Duodenal mucosa (tissue), 2 donors: ENCODE data around the gene MEIS3.
"Not testable (repeated sequence)": the region's sequence is repeated elsewhere in the genome, so short reads cannot be mapped to it uniquely, and the experiment has no call there.

Experiments
- H3K27ac ChIP-seq: one replicate; pipeline ENCODE4 v1.7.0; 2013; ENCODE audit warnings: low read depth, low read length
- H3K27me3 ChIP-seq, 2 donors: one replicate each; pipeline ENCODE4 v1.7.0; 2013; ENCODE audit warnings: low read length in 2 of 2, control low read depth in 1 of 2; ENCODE audit not compliant: insufficient read depth in 2 of 2, control insufficient read depth in 1 of 2
- H3K36me3 ChIP-seq, 2 donors: one replicate each; pipeline ENCODE4 v1.7.0; 2013; ENCODE audit warnings: low read length in 2 of 2, control low read depth in 1 of 2; ENCODE audit not compliant: insufficient read depth in 2 of 2, control insufficient read depth in 1 of 2
- H3K4me1 ChIP-seq, 2 donors: one replicate each; pipeline ENCODE4 v1.7.0; 2013; ENCODE audit warnings: low read length in 2 of 2, control low read depth in 1 of 2; ENCODE audit not compliant: insufficient read depth in 2 of 2, control insufficient read depth in 1 of 2
- H3K4me3 ChIP-seq, 2 donors: one replicate each; pipeline ENCODE4 v1.7.0; 2013; ENCODE audit warnings: low read length in 2 of 2, low read depth in 1 of 2
- H3K9ac ChIP-seq, 2 donors: one replicate each; pipeline ENCODE4 v1.7.0; 2013; ENCODE audit warnings: low read length in 2 of 2, low read depth in 1 of 2
- H3K9me3 ChIP-seq, 2 donors: one replicate each; pipeline ENCODE4 v1.7.0; 2013; ENCODE audit warnings: low read length in 2 of 2, control low read depth in 1 of 2; ENCODE audit not compliant: control insufficient read depth in 1 of 2

Gene MEIS3

DNA sequence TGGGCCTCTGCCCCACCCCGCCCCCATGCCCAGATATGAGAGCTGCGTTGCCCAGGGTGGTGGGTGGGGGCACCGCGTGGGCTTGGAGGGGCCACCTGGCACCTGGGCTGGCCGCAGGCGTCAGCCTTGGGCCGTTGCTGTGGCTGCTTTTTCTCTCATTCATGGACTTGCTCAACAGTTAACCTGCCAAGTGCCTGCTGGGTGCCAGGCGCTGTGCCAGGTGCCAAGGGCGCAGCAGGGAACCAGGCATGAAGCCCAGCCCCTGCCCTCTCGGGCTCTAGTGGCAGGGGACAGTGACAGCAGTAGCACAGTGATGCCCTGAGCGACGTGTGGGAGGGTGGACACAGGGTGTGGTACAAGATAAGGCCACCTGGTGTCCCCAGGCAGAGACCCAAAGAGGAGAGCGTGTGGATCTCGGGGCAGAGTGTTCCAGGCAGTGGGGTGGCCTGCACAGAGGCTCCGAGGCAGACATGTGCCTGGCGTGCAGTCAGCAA lies 42.1 kb downstream of the MEIS3 start:
- Histone ChIP-seq H3K36me3 (peaks cover 44 to 93% of the 10 kb centered on the region in 2 donors), H3K4me3 (no peak overlapping the region), H3K9me3 (no peaks in the 10 kb centered on the region), H3K27me3 (no peaks in the 10 kb centered on the region), H3K9ac (no peak overlapping the region), H3K27ac (no peak overlapping the region), H3K4me1 (peaks cover 5 to 7% of the 10 kb centered on the region in 2 donors)

DNA sequence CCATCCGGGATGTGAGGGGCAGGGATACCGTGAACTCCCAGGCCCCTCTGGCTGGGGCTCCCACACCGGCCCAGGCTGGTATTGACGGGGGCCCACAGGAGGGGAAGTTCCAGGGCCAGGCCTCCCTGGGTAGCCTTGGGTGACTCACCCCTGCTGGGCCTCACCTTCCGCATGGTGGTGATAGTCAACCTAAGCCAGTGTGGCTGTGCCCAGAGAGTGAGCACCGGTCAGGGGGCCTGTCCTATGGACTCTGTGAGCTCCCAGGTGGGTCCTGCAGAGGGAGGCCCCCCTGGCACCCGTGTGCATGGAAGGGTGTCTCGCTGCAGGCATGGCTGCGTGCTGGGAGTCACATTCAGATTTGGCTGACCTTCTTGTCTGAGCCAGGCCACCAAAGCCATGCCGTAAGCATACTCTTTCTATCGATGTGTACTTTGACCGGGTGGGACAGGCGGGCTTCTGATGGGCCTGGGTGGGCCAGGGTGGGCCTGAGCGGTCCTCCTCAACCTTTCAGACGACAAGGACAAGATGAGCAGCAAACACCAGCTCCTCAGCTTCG lies 42.7 kb downstream of the MEIS3 start:
- Histone ChIP-seq H3K9me3 (no peaks in the 10 kb centered on the region), H3K27me3 (no peaks in the 10 kb centered on the region), H3K27ac (no peak overlapping the region), H3K36me3 (peaks cover 47 to 93% of the 10 kb centered on the region in 2 donors), H3K4me3 (no peak overlapping the region), H3K4me1 (peaks cover 3 to 5% of the 10 kb centered on the region in 2 donors), H3K9ac (no peak overlapping the region)

DNA sequence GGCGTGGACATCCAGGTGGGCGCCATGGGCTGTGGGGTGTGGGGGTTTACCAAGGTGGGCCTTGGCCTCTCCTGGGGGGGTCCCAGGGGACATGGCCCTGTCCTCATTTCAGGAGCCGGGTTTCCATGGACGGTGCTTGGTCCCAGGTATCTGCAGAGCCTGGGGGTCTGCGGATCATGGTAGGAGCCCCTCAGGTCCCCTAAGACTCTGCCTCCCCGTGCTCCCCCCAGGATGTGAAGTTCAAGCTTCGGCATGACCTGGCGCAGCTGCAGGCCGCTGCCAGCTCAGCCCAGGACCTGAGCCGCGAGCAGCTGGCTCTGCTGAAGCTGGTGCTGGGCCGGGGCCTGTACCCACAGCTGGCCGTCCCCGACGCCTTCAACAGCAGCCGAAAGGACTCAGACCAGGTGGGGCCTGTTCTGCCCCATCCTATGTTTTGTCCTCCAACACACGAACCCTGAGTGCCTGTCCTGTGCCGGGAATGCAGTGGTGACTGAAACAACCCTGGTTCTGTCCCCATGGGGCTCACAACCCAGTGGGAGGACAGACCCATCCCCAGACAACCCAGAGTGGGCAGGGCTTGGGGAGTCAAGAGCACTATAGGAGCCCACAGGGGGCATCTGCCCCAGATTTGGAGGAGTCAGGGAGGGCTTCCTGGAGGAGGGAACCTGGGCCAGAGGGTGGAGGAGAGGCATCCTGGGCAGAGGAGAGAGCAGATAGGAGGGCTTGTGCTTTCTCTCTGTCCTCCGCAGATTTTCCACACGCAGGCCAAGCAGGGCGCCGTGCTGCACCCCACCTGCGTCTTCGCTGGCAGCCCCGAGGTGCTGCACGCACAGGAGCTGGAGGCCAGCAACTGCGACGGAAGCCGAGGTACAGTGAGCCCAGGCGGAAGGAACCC lies 43.4 kb downstream of the MEIS3 start:
- Histone ChIP-seq H3K27ac (no peak overlapping the region), H3K36me3 (peaks cover 40 to 92% of the 10 kb centered on the region in 2 donors), H3K4me1 (no peaks in the 10 kb centered on the region), H3K27me3 (no peaks in the 10 kb centered on the region), H3K9ac (no peak overlapping the region), H3K4me3 (no peak overlapping the region), H3K9me3 (no peaks in the 10 kb centered on the region)

DNA sequence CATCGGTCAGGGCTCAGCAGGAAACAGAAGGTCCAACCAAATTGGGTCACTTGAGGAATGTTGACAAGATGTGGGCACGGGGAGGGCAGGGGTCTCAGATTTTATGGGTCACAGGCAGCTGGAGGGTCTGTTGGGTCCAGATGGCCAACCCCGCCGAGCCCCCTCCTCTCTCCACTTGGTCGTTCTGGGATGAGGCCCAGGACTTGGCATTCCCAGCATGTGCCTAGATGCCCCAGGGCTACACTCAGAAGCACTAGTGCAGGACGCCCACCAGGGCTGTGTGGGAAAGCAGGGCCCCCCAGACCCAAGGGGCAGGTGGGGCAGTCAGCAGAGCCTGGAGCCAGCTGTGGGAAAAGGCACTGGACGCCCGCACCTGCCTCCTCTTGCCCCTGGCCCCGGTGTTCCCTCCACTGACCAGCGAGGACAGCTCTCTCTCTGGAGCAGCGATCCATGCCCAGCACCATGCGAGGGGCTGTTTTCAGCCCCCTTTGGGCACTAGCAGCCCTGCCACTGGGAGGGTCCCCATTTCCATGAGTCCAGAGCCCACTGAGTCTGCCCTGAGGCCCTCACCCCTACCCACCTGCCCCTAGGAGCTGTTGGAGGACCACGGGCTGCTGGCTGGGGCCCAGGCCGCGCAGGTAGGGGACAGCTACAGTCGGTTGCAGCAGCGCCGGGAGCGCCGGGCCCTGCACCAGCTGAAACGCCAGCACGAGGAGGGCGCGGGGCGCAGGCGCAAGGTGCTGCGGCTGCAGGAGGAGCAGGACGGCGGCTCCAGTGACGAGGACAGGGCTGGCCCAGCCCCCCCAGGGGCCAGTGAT lies 44.2 kb downstream of the MEIS3 start:
- Histone ChIP-seq H3K4me3 (no peak overlapping the region), H3K9me3 (no peaks in the 10 kb centered on the region), H3K27ac (no peak overlapping the region), H3K36me3 (peaks cover 35 to 91% of the 10 kb centered on the region in 2 donors), H3K27me3 (no peaks in the 10 kb centered on the region), H3K9ac (no peak overlapping the region), H3K4me1 (no peaks in the 10 kb centered on the region)

DNA sequence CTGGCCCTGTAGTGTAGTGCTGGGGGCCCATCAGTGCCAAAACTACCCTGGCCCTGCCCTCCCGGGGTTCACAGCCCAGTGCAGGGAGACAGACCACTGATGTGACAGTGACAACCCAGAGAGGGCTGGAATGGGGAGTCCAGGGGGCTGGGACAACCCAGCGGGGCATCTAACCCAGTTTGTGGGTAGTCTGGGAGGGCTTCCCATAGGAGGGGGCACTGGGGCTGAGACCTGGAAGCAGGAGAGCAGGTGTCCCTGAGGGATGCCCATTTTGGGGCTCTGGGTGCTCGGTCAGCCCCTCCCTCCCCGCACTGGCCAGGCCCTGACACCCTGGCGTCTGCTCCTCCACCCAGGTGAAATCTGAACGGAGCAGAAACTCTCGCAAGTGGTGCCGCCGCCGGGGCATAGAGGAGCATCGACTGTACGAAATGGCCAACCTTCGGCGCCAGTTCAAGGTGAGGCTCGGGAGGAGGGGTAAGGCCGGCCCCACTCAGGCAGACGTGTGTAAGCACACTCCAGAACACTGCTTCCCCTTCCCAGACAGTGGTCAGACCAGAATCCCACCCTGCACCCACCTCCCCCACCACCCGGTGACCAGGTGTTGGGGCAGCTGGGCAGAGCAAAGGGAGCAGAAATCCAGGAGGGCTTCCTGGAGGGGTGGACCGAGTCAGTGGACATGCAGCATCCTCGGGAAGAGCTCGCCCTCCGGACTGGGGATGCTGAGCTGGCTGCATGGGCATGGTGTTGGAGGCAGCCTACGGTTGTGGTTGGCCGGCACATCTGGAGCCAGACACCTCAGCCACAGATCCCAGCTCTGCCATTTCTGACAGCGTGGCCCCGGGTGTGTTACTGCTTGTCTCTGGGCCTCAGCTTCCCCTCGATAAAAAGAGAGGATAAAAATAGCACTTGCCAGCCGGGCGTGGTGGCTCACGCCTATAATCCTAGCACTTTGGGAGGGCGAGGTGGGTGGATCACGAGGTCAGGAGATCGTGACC lies 45.8 kb downstream of the MEIS3 start:
- Histone ChIP-seq H3K36me3 (peaks cover 36 to 97% of the 10 kb centered on the region in 2 donors), H3K9me3 (no peaks in the 10 kb centered on the region), H3K4me1 (no peaks in the 10 kb centered on the region), H3K27me3 (no peaks in the 10 kb centered on the region), H3K9ac (no peak overlapping the region), H3K27ac (no peak overlapping the region), H3K4me3 (no peak overlapping the region)

DNA sequence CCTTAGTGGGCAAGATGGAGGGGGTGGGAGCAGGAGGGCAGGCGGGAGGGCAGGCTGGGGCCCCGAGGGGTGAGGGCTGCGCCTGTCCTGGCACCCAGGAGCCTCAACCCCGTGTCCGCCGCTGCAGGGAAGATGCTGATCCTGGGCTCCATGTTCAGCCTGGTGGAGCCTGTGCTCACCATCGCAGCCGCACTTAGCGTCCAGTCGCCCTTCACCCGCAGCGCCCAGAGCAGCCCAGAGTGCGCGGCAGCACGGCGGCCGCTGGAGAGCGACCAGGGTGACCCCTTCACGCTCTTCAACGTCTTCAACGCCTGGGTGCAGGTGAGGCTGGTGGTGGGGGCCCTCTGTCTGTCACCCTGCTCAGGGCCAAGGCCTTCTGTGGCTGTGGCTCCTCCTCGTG lies 46.7 kb downstream of the MEIS3 start:
- H3K9ac ChIP-seq: no peak overlapping the region
- no peaks in the 10 kb centered on the region for H3K9me3 ChIP-seq
- H3K4me1 ChIP-seq: no peaks in the 10 kb centered on the region
- peaks cover 36 to 88% of the 10 kb centered on the region in 2 donors for H3K36me3 ChIP-seq
- no peak overlapping the region for H3K4me3 ChIP-seq
- H3K27ac ChIP-seq: no peak overlapping the region
- H3K27me3 ChIP-seq: no peaks in the 10 kb centered on the region

DNA sequence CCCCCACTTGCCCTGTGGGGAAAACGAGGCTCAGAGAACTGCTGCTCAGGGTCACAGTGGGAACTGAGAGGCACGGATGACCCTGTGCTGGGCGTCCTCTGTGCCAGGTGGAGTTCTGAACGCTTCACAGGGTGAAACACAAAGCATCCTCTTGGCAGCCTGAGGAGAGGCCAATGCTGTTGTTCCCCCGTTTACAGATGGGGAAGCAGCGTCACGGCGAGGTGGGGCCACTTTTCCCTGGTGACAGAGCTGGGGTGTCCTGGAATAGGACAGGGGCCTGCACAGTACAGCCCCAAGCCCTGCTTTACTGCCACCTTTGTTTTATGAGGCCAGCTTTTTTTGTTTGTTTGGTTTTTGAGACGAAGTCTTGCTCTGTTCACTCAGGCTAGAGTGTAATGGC lies 48.1 kb downstream of the MEIS3 start:
- H3K9me3 ChIP-seq: no peaks in the 10 kb centered on the region
- no peak overlapping the region for H3K4me3 ChIP-seq
- H3K27me3 ChIP-seq: no peaks in the 10 kb centered on the region
- peaks cover 33 to 75% of the 10 kb centered on the region in 2 donors for H3K36me3 ChIP-seq
- H3K4me1 ChIP-seq: no peaks in the 10 kb centered on the region
- no peak overlapping the region for H3K27ac ChIP-seq
- no peak overlapping the region for H3K9ac ChIP-seq

DNA sequence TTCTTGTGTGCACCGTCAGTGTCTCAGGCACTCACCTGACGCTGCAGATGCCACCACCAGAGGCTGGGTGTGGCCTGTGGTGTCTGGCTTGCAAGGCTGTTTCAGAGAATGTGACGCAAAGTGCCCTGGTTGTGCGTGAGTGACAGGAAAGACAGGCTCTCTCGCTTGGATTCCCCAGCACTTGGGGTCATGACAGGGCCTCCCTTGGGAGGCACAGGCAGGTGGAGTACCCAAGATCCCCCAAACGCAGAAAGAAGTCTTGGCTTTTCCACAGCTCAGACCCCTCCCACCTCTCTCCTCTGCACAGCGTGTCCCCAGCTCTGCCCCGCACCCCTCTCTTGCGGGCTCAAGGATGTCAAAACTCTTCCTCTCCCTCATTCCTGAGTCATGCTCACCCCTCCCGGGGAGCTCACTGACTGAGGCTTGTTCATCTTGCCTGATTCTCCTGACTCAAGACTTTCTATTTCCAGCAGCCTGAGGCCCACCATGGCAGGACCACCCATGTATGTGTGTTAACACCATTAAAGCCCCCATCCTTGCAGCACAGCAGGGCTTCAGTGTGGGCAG lies 49.2 kb downstream of the MEIS3 start:
- Histone ChIP-seq H3K4me1 (no peaks in the 10 kb centered on the region), H3K27ac (no peak overlapping the region), H3K27me3 (no peaks in the 10 kb centered on the region), H3K9me3 (no peaks in the 10 kb centered on the region), H3K36me3 (peaks cover 30 to 67% of the 10 kb centered on the region in 2 donors), H3K9ac (no peak overlapping the region), H3K4me3 (no peak overlapping the region)

DNA sequence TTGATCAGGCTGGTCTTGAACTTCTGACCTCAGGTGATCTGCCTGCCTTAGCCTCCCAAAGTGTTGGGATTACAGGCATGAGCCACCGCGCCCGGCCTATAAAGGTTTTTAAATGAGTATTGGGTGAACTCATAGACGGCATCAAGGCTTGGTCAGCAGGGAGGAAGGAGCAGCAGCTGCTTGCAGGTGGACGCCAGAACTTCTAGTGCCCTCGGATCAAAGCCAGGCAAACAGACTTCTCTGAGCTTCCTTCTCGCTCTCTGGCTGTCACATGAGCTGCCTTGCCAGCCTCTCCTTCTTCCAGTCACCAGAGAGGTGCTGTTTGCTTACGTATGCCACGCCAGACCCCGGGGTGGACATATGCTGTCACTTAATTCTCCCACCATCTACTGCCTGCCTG lies 53.9 kb downstream of the MEIS3 start:
- H3K4me3 ChIP-seq, H3K9me3 ChIP-seq, H3K27me3 ChIP-seq, H3K27ac ChIP-seq, H3K4me1 ChIP-seq, H3K9ac ChIP-seq: not testable (repeated sequence)
- H3K36me3 ChIP-seq: peaks cover 17 to 57% of the 10 kb centered on the region in 2 donors
